ENCODE data around the gene VPS11.

DNA sequence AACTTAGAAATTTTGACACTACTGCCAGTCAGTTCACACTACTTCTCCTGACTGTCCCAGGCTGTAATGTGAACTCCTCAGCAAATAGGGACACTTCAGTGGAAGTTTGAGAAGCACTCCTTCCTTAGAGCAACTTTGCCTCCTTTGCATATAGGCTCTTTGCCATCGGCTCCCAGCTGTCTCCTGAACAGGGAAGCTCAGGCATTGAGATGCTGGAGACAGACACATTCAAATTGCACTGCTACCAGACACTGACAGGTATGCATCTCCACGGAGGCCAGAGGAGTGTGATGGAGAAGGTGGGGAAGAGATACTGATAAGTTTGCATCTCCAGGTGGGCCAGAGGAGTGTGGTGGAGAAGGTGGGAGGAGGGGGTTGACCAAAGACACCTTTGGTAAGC is 47.6 kb upstream of the VPS11 start:
- TF ChIP-seq, protein P1, sequence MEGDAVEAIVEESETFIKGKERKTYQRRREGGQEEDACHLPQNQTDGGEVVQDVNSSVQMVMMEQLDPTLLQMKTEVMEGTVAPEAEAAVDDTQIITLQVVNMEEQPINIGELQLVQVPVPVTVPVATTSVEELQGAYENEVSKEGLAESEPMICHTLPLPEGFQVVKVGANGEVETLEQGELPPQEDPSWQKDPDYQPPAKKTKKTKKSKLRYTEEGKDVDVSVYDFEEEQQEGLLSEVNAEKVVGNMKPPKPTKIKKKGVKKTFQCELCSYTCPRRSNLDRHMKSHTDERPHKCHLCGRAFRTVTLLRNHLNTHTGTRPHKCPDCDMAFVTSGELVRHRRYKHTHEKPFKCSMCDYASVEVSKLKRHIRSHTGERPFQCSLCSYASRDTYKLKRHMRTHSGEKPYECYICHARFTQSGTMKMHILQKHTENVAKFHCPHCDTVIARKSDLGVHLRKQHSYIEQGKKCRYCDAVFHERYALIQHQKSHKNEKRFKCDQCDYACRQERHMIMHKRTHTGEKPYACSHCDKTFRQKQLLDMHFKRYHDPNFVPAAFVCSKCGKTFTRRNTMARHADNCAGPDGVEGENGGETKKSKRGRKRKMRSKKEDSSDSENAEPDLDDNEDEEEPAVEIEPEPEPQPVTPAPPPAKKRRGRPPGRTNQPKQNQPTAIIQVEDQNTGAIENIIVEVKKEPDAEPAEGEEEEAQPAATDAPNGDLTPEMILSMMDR (IDR thresholded peaks at IDR 0.05), result no peak
- no peak for TF ChIP-seq POLR2A (IDR thresholded peaks at IDR 0.05)

Data from heart left ventricle (tissue), 13 donors.